Measurements from ENCODE around the gene MKS1. TPM values are rescaled to one million over a fixed set of nuclear protein-coding genes. Genes with fewer than 3 reads are reported as not detected.

The MKS1 gene
- total RNA-seq, 4 donors from 2014 or later: 2.2 to 6.7 (median 2.8) TPM

GRCh38 chr17:58265271-58265670 is 46.2 kb upstream of the MKS1 start:
- TF ChIP-seq CTCF (IDR thresholded peaks at IDR 0.05 in 4 of 5, conservative IDR thresholded peaks at IDR 0.05 in 1 of 5) (no peak), POLR2A (IDR thresholded peaks at IDR 0.05) (no peak)
- no peak overlapping the region for H3K27ac ChIP-seq
- ATAC-seq (no peak), DNase-seq (no peak)
- peaks cover 6 to 13% (median 11%) of the 10 kb centered on the region in 3 donors for H3K27me3 ChIP-seq
- no peak overlapping the region for H3K4me3 ChIP-seq
- no peaks in the 10 kb centered on the region for H3K4me1 ChIP-seq
- H3K9me3 ChIP-seq: no peaks in the 10 kb centered on the region
- in situ Hi-C loops (cut with MboI; ENCODE audit: low sequenced_read_pairs in 4 of 4) (loop anchor here in 1 of 4 donors (10.0 kb wide), 1 partner anchor 60 kb away; no protein-coding TSS in a partner anchor), intact Hi-C loops (cut with DNase I; ENCODE audit: low total_unique reads) (no loop called here)
- H3K36me3 ChIP-seq: no peaks in the 10 kb centered on the region

- intact Hi-C loops (cut with DNase I; ENCODE audit: low total_unique reads) (no loop called here), in situ Hi-C loops (cut with MboI; ENCODE audit: low sequenced_read_pairs in 4 of 4) (loop anchor here in 1 of 4 donors (10.0 kb wide), 1 partner anchor 60 kb away; no protein-coding TSS in a partner anchor)
- no peaks in the 10 kb centered on the region for H3K4me1 ChIP-seq
- TF ChIP-seq CTCF (IDR thresholded peaks at IDR 0.05 in 4 of 5, conservative IDR thresholded peaks at IDR 0.05 in 1 of 5): no peak
- no peak for TF ChIP-seq POLR2A (IDR thresholded peaks at IDR 0.05)
- DNase-seq: no peak
- peaks cover 13 to 15% (median 13%) of the 10 kb centered on the region in 3 donors for H3K27me3 ChIP-seq
- no peak overlapping the region for H3K4me3 ChIP-seq
- no peaks in the 10 kb centered on the region for H3K9me3 ChIP-seq
- H3K27ac ChIP-seq: no peak overlapping the region
- H3K36me3 ChIP-seq: no peaks in the 10 kb centered on the region
- ATAC-seq: no peak
Measured at GRCh38 chr17:58264407-58265103, 45.5 kb upstream of the MKS1 start.

GRCh38 chr17:58263773-58264172 is 44.7 kb upstream of the MKS1 start:
- no peak for TF ChIP-seq POLR2A (IDR thresholded peaks at IDR 0.05)
- no peak for TF ChIP-seq CTCF (IDR thresholded peaks at IDR 0.05 in 4 of 5, conservative IDR thresholded peaks at IDR 0.05 in 1 of 5)
- Histone ChIP-seq H3K9me3 (no peaks in the 10 kb centered on the region), H3K36me3 (no peaks in the 10 kb centered on the region), H3K4me1 (no peaks in the 10 kb centered on the region), H3K27ac (no peak overlapping the region), H3K27me3 (peaks cover 13 to 15% (median 14%) of the 10 kb centered on the region in 3 donors), H3K4me3 (no peak overlapping the region)
- ATAC-seq (no peak), DNase-seq (no peak)
- in situ Hi-C loops (cut with MboI; ENCODE audit: low sequenced_read_pairs in 4 of 4): loop anchor here in 1 of 4 donors (10.0 kb wide), 1 partner anchor 59 kb away; no protein-coding TSS in a partner anchor
- intact Hi-C loops (cut with DNase I; ENCODE audit: low total_unique reads): no loop called here

GRCh38 chr17:58262149-58262548 is 43.1 kb upstream of the MKS1 start:
- TF ChIP-seq POLR2A (IDR thresholded peaks at IDR 0.05) (no peak), CTCF (IDR thresholded peaks at IDR 0.05 in 4 of 5, conservative IDR thresholded peaks at IDR 0.05 in 1 of 5) (no peak)
- Histone ChIP-seq H3K4me3 (no peak overlapping the region), H3K36me3 (no peaks in the 10 kb centered on the region), H3K9me3 (no peaks in the 10 kb centered on the region), H3K27me3 (peaks cover 13 to 17% (median 15%) of the 10 kb centered on the region in 3 donors), H3K4me1 (no peaks in the 10 kb centered on the region), H3K27ac (no peak overlapping the region)
- intact Hi-C loops (cut with DNase I; ENCODE audit: low total_unique reads): no loop called here
- DNase-seq (no peak), ATAC-seq (no peak)
- in situ Hi-C loops (cut with MboI; ENCODE audit: low sequenced_read_pairs in 4 of 4): loop anchor here in 1 of 4 donors (10.0 kb wide), 1 partner anchor 57 kb away; no protein-coding TSS in a partner anchor

All from gastrocnemius medialis (tissue), 4 donors.